HG03135 (cell line): ENCODE data around the gene TARP.
A peak's percentile ranks its signal among the peaks of the same experiment; 100 is the strongest.

Source experiments
- ATAC-seq: cut with Tn5 transposase; IDR thresholded peaks from one replicate; pipeline ENCODE4 v1.9.1; 2021; ENCODE audit warnings: mild to moderate bottlenecking, moderate library complexity; ENCODE audit not compliant: unreplicated experiment

TARP gene

DNA sequence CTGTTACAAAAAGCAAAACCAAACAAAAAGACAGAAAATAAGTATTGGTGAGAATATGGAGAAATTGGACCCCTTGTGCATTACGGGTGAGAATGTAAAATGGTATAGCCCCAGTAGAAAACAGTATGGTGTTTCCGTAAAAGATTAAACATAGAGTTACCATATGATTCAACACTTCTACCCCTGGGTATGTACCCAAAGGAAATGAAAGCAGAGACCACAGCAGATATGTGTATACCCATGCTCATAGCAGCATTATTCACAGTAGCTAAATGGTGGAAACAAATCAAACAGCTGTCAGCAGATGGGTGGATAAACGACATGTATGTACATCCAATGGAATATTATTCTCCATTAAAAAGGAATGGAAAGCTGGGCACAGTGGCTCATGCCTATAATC, 53.0 kb downstream of the TARP start:
- ATAC-seq = no peak

GRCh38 chr7:38217672-38218071, 55.8 kb downstream of the TARP start:
- no peak for ATAC-seq

GRCh38 chr7:38215735-38216670, 57.4 kb downstream of the TARP start:
- ATAC-seq = peak; percentile 88

GRCh38 chr7:38215115-38215514, 58.3 kb downstream of the TARP start:
- no peak for ATAC-seq

DNA sequence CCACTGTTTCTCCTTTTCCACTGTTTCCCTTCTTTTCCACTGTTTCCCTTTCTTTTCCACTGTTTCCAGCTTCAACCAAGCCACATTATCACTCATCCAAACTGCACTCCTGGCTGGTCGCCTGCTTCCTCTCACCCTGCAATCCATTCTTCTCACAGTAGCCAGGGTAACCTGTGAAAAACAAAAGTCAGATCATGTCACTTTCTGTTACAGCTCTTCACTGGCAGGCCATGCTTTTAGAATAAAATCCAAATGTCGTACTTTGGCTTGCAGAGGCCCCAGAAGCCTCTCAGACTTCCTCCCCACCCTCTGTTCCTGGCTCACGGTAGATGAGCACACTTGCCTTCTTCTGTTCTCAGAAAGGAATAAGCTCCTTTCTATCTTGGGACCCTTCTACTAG, 61.5 kb downstream of the TARP start:
- ATAC-seq = no peak

DNA sequence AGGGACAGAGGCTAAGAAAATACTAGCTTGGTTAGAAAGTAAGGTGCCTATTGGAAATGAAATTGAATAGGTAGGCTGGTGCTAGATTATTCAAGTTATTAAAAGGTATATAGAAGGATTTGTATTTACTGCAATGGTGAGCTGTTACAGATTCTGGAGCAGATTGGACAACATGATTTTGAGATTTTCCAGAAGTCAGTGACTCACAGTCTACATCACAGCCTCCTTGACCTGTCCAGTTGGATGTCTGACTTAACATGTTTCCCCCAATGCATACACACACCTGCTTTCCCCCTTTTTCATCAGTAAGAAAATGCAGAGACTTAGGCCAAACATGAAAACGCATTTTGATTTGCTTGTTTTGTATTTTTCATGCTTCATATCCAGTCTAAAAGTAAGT, 62.0 kb downstream of the TARP start:
- ATAC-seq = no peak
